Measurements from ENCODE around the gene QPRT.
"Not testable (repeated sequence)": the region's sequence is repeated elsewhere in the genome, so short reads cannot be mapped to it uniquely, and the experiment has no call there.

Gene QPRT
- long read RNA-seq, donor 1, transcript QPRT-204 (1 exons, 2,199 nt): minor isoform, 92 of 261 reads
- long read RNA-seq, donor 1, transcript QPRT-202 (4 exons, 2,343 nt): major isoform, 127 of 261 reads
- long read RNA-seq, donor 1, partial matches to known transcripts: 27 of 261 reads
- long read RNA-seq, donor 1, other reads (novel, unspliced or antisense): 14 of 261 reads
- long read RNA-seq, donor 2, transcript QPRT-204 (1 exons, 2,199 nt): major isoform, 65 of 132 reads
- long read RNA-seq, donor 2, transcript QPRT-202 (4 exons, 2,343 nt): minor isoform, 56 of 132 reads
- long read RNA-seq, donor 2, partial matches to known transcripts: 9 of 132 reads
- long read RNA-seq, donor 2, other reads (novel, unspliced or antisense): 0 of 132 reads
- long read RNA-seq, donor 3, transcript QPRT-204 (1 exons, 2,199 nt): major isoform, 60 of 107 reads
- long read RNA-seq, donor 3, transcript QPRT-202 (4 exons, 2,343 nt): minor isoform, 39 of 107 reads
- long read RNA-seq, donor 3, partial matches to known transcripts: 8 of 107 reads
- long read RNA-seq, donor 3, other reads (novel, unspliced or antisense): 0 of 107 reads
- long read RNA-seq, donor 4, transcript QPRT-202 (4 exons, 2,343 nt): minor isoform, 70 of 215 reads
- long read RNA-seq, donor 4, transcript QPRT-204 (1 exons, 2,199 nt): major isoform, 110 of 215 reads
- long read RNA-seq, donor 4, partial matches to known transcripts: 20 of 215 reads
- long read RNA-seq, donor 4, other reads (novel, unspliced or antisense): 10 of 215 reads
- long read RNA-seq, donor 5, transcript QPRT-202 (4 exons, 2,343 nt): major isoform, 79 of 212 reads
- long read RNA-seq, donor 5, transcript QPRT-204 (1 exons, 2,199 nt): major isoform, 79 of 212 reads
- long read RNA-seq, donor 5, partial matches to known transcripts: 37 of 212 reads
- long read RNA-seq, donor 5, other reads (novel, unspliced or antisense): 12 of 212 reads
- long read RNA-seq, donor 6, transcript QPRT-202 (4 exons, 2,343 nt): minor isoform, 95 of 247 reads
- long read RNA-seq, donor 6, transcript QPRT-204 (1 exons, 2,199 nt): major isoform, 100 of 247 reads
- long read RNA-seq, donor 6, partial matches to known transcripts: 32 of 247 reads
- long read RNA-seq, donor 6, other reads (novel, unspliced or antisense): 20 of 247 reads
- long read RNA-seq, donor 7: 0 reads
- long read RNA-seq, donor 8, transcript QPRT-202 (4 exons, 2,343 nt): major isoform, 76 of 185 reads
- long read RNA-seq, donor 8, transcript QPRT-204 (1 exons, 2,199 nt): minor isoform, 74 of 185 reads
- long read RNA-seq, donor 8, partial matches to known transcripts: 27 of 185 reads
- long read RNA-seq, donor 8, other reads (novel, unspliced or antisense): 6 of 185 reads

GRCh38 chr16:29678691-29679267 lies at the start of gene QPRT:
TSS of gene QPRT (plus strand) at chr16:29679180. CDS start at chr16:29679198, 18 bp downstream.
- peak; percentile 56 for DNase-seq

- not testable (repeated sequence) for DNase-seq
These were observed 49.7 kb upstream of the QPRT start for GRCh38 chr16:29629318-29629717.

- DNase-seq: not testable (repeated sequence)
These were observed 47.3 kb upstream of the QPRT start for GRCh38 chr16:29631658-29632057.

DNA sequence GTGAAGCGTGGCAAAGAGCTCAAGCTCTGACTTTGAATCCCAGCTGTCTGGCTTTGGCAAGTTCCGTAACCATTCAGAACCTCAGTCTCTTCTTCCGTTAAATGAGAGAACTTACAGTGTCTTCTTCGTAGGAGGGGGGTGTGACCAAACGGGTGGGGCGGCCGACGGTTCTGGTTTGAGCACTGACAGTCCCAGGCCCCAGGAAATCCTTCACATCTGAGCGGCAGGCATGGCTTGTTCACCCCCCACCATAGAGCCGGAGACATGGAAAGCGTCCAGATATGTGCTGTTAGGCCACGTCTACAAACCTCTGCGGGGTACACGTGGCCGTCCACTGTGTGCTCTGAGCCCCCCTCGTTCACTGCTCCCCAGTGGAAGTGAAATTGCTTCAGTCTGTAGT lies 43.1 kb upstream of the QPRT start:
- not testable (repeated sequence) for DNase-seq

GRCh38 chr16:29636368-29636767 lies 42.6 kb upstream of the QPRT start:
- not testable (repeated sequence) for DNase-seq

GRCh38 chr16:29638751-29639150 lies 40.2 kb upstream of the QPRT start:
- DNase-seq: not testable (repeated sequence)

DNA sequence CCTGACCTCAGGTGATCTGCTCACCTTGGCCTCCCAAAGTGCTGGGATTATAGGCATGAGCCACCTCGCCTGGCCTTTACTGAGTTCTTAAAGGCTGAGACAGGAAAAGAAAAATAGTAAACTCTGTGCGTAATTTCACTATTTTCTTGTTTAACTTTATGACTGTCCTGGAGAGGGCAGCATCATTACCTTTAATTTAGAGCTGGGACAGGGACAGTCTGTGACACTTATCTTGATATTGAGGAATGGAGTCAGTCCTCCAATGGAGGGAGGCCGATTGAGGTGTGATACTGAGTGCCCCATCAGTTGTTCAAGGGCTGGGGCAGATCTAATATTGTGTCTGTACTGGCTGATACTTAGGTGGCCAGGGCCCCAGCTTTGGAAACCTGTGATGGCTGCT lies 37.4 kb upstream of the QPRT start:
- no peak for DNase-seq

GRCh38 chr16:29643596-29643995 lies 35.4 kb upstream of the QPRT start:
- no peak for DNase-seq

DNA sequence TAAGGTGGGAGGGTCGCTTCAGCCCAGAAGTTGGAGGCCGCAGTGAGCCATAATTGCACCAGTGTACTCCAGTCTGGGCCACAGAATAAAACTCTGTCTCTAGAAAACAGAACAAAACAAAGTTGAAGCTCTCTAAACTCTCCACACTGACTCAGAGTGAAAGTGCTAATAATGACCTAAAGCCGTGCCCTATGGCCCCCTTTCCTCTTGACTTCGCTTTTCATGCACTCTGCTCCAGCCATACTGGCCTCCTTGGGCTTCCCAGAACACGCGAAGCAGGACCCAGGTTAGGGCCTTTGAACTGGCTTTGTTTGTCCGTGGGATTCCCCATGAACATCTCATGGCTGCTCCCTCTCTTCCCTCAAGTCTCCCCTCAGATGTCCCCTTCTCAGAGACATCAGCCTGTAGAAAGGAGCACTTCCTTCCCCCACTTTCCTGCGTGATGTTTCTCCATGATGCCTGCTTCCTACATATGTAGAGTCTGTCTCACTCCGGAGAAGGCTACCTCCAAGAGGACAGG lies 34.6 kb upstream of the QPRT start:
- DNase-seq: no peak

DNA sequence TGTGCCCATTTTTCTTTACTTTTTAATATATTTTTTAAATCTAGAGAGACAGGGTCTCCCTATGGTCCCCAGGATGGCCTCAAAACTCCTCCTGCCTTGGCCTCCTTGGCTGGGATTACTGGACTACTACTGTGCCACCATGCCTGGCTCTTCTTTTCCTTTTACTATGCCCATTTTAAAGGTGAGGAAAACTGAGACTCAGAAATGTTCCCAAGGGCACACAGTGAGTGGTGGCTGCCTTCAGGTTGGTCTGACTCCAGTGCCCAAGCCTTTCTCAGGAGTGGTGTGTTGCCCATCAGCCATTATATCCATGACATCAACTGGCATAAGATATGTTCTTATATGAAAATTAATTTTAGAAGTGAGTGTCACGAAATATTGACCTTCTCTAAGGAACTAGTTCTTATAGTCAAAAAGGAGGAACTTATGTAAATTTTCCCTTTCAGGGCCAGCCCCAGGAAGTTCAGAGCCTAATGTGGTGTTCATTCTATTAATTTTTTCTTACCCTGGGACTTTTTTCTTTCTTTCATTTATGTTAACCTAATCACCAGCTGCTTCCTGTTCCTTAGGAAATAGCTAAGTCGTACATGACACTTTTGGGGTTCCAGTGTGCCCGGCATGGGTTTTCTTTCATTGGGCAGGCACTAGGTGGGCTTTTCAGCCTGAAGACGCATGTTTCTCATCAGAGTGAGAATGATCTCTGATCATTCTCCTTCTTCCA lies 33.8 kb upstream of the QPRT start:
- DNase-seq: no peak

DNA sequence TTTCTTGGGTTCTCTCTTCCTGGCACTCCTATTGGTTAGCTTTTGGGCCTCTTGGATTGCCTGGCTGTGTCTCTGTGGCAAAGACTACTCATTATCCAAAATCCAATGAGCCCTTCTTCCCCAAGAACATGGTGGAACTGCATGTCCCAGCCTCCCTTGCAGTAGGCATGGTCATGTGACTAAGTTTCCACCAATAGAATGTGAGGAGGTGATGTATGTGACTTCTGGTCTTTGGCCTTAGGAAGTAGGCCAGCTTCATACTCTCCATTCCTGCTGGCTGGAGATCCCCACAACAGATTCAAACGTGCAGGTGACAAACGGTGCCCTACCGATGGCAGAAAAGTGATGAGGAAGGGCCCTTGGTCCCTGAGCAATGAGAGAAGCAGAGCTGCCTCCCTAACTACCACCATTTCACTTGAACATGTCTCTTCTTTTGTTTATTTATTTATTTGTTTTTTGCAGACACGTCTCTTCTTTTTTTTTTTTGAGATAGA lies 33.2 kb upstream of the QPRT start:
- DNase-seq: no peak

DNA sequence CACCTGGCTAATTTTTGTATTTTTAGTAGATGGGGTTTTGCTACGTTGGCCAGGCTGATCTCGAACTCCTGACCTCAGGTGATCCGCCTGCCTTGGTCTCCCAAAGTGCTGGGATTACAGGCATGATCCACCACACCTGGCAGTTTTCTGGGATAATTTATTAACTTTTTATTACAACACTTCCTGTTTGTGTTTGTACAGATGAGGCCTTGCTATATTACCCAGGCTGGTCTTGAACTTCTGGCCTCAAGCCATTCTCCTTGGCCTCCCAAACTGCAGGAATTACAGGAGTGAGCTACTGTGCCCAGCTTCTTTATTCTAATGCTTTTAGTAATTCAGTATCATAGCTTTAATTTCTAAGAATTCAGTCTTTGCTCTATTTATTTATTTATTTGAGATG lies 32.0 kb upstream of the QPRT start:
- no peak for DNase-seq

- DNase-seq: peak; percentile 50
These were observed 29.1 kb upstream of the QPRT start for GRCh38 chr16:29649588-29650494.

DNA sequence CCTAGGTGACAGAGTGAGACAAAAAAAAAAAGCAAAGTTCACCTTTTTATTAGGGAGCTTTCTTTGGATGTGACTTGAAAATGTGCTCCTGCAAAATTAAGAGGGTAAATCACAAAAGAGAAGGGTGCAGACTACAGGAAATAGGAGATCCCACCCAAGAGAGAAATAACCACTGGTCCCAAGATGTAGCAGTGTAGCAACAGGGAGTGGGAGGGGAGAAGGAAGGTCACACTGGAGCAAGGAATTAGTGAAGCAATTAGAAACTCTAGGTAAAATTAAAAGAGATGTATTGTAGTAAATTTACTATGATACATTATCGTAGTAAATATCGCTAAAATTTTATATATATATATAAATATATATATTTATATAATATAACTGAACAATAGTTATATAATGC lies 28.2 kb upstream of the QPRT start:
- no peak for DNase-seq

DNA sequence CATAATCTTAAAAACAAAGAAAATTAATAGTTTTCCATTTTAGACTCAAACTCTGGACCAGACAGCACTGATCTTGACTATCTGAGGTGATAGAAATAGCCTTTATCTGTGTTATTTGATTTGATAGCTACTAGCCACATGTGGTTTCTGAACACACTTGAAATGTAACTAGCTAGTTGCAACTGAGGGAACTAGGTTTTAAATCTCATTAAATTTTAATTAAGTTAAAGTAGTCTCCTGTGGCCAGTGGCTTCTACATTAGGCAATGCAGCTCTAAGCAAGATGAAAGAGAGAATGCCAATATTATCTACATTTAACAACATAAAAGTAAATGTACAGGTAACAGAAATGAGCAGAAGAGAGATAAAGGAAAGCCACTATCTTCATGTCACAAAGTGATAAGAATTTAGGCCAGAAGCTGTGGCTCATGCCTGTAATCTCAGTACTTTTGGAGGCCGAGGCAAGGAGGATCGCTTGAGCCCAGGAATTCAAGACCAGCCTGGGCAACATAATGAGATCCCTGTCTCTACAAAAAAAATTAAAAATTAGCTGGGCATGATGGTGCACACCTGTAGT lies 27.1 kb upstream of the QPRT start:
- no peak for DNase-seq

GRCh38 chr16:29653471-29653870 lies 25.5 kb upstream of the QPRT start:
- DNase-seq: no peak

DNA sequence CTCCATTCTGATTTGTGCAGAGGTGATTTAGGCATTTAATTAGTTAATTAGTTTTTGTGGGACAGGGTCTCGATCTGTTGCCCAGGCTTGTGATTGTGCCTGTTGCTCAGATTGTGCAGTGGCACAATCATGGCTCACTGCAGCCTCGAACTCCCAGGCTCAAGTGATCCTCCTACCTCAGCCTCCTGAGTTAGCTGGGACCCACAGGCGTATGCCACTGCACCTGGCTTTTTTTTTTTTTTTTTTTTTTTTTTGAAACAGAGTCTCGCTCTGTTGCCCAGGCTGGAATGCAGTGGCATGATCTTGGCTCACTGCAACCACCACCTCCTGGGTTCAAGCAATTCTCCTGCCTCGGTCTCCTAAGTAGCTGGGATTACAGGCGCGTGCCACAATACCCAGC lies 25.1 kb upstream of the QPRT start:
- DNase-seq: not testable (repeated sequence)

GRCh38 chr16:29656688-29657523 lies 22.1 kb upstream of the QPRT start:
- DNase-seq: no peak
